GM18498 (cell line): Measurements from ENCODE around the gene CCNY.

ENCODE experiments used
- ATAC-seq: cut with Tn5 transposase; IDR thresholded peaks from one replicate; pipeline ENCODE4 v1.9.1; 2021; ENCODE audit warnings: mild to moderate bottlenecking, moderate library complexity; ENCODE audit not compliant: unreplicated experiment

Gene CCNY

GRCh38 chr10:35331894-35332640 is 4.2 kb upstream of the CCNY start:
- ATAC-seq, result no peak

GRCh38 chr10:35334297-35334696 is 2.0 kb upstream of the CCNY start:
- ATAC-seq, result no peak

DNA sequence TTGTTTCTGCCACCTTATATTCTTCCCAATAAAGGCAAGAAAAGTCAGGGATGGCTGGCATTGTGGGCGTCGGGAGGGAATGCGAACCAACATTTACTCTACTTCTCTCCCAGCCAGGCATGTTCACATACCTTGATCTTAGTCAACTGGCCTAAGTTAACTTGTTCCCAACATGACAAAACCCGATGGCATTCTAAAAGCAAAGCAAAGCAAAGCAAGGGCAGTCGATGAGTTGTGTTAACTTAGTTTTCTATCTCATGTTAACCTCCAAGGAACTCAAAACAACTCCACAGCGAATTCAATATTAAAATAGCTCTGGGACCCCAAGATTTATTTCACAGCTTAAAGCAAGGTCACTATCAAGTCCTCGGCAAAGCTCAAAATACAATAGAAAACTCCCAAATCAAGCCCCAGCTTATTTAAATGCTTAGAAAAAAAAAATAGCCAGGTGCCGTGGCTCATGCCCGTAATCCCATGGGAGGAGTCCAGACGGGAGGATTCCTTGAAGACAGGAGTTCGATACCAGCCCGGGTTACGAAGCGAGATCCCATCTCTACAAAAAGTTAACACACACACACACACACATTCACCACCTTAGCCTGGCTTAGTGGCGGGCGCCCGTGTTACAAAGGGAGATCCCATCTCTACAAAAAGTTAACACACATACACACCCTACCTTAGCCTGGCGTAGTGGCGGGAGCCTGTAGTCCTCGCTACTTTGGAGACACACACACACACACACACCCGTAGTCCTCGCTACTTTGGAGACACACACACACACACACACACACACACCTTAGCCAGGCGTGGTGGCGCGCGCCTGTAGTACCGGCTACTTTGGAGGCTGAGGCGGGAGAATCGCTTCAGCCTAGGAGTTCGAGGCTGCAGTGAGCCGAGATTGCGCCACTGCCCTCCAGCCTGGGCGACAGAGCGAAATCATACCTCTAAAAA is 901 bp upstream of the CCNY start:
- ATAC-seq, result peak; percentile 3

- ATAC-seq, result peak; percentile 14
Measured at GRCh38 chr10:35336921-35337823, 863 bp downstream of the CCNY start.

DNA sequence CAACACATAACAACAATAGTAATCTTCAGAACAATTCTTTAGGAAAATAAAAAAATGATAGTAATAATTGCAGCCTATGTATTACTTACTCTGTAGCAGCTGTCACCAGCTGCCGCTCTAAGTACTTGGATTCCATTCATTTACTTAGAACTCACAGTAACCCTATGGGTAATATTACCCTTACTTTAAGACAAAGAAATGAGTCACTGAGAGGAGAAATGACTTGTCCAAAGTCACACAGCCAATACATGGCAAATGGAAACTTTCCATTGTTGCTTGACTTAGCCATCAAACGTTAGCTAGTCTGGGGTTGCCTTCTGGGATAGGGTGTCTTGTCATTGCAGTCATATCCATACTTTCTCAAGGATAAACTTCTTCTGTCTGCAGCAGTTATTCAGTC is 3.6 kb downstream of the CCNY start:
- peak; percentile 17 for ATAC-seq

DNA sequence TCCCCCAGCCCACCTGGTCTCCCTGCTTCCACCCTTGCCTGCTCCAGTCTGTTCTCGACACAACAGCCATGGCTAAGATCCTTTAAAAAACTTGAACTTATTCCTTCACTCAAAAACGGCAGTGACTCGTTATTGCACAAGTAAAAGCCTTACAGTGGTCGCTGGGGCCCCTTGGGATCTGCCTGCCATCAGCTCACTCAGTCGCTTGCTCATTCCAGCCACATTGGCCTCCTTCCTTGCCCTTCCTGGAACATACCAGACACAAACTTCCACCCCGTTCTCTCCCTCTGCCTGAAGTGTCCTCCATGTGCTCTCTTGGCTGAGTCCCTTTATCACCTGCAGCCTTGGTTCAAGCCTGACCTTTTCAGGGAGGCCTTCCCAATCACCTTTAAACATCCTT is 4.7 kb downstream of the CCNY start:
- ATAC-seq, result no peak

- peak; percentile 78 for ATAC-seq
Measured at GRCh38 chr10:35341521-35341920, 5.2 kb downstream of the CCNY start.

- no peak for ATAC-seq
Measured at GRCh38 chr10:35342183-35342753, 6.0 kb downstream of the CCNY start.

DNA sequence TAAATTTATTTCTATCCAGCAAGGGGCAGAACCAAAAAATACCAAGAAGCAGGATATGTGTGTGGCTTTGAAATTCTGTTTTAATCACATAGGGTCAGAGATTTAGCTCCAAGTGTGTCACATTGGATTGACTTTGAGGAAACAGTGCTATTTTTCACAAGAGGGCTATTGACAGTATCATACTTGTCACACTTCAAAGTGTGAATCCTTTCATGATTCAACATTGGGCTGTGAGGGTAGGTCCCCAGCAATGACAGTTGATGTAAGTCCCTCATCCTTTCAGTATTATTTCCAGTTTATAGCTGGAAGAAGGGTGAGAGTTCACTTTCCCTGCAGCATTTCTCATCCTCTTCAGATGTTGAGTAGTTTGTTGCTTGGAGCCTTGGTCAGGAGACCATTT is 7.4 kb downstream of the CCNY start:
- no peak for ATAC-seq

- no peak for ATAC-seq
Measured at GRCh38 chr10:35345383-35345742, 9.1 kb downstream of the CCNY start.

GRCh38 chr10:35346248-35346647 is 9.9 kb downstream of the CCNY start:
- no peak for ATAC-seq

DNA sequence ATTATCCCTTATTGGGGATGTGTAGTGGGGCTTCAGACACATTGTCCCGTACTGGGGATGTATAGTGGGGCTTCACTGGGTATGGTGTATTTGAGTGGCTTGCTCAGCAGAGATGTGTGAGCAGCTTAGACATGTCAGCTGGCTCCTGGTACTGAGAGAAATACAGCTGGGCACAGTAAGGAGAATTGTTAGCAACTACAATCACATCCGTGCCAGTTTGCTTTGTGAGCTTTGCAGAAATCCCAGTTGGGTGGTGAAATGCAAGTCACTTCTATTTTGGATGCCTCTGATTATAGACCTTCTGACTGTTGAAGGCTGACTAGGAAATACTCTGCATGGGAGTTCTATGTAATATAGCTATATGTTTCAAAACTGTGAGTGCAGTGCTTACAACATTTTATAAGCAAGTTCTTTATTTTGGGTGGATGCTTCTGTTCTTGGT is 10.8 kb downstream of the CCNY start:
- ATAC-seq, result no peak

GRCh38 chr10:35347899-35348608 is 11.7 kb downstream of the CCNY start:
- ATAC-seq, result no peak

- ATAC-seq, result no peak
Measured at GRCh38 chr10:35348609-35349388, 12.5 kb downstream of the CCNY start.

- ATAC-seq, result no peak
Measured at GRCh38 chr10:35349389-35349915, 13.1 kb downstream of the CCNY start.

DNA sequence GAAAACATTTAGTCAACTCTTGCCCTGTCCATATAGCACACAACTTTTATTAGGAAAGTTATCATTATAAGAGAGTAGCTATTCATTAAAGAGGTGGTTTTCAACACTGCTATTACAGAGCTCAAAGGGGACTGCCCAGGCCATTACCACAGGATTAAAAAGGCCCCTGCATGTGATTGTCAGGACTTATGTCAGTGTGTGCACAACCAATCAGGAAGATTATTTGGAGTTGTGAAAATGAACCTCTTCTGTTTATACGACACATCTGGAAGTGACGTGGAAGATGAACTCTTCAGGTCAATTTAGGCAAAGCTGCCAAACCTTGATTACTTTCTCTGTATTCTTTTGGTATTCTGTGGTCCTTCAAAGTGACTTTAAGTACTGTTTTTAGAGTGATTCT is 14.7 kb downstream of the CCNY start:
- no peak for ATAC-seq

GRCh38 chr10:35352097-35352496 is 15.8 kb downstream of the CCNY start:
- no peak for ATAC-seq

DNA sequence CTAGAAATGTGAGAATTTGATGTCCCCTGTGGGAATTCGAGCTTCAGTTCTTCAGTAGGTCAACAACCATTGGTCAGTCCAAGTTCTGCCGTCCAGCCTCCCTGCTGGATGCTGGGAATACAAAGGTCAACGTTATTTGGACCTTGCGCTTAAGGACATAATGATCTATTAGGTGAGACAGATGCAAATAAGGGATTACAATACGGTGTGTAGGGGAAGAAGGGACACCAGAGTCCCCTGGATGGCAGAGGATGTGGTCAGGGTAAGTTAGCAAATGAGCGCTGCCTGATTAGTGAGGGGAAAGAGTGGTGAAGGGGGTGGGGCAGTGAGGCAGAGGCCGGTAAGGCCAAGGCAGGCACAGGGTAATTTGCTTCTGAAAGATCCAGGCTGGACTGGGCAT is 16.2 kb downstream of the CCNY start:
- no peak for ATAC-seq

GRCh38 chr10:35353395-35353794 is 17.1 kb downstream of the CCNY start:
- ATAC-seq, result peak; percentile 30
